ENCODE data around the gene CHMP5.
"Not testable (repeated sequence)": the region's sequence is repeated elsewhere in the genome, so short reads cannot be mapped to it uniquely, and the experiment has no call there.

CHMP5 gene

GRCh38 chr9:33285502-33285901 is 20.7 kb downstream of the CHMP5 start:
- no peak for DNase-seq

- peak; percentile 74 for DNase-seq
Measured at GRCh38 chr9:33287087-33287490, 22.2 kb downstream of the CHMP5 start.

GRCh38 chr9:33288235-33288634 is 23.4 kb downstream of the CHMP5 start:
- no peak for DNase-seq

- no peak for DNase-seq
Measured at GRCh38 chr9:33288828-33289483, 24.1 kb downstream of the CHMP5 start.

- peak; percentile 39 for DNase-seq
Measured at GRCh38 chr9:33289496-33289895, 24.6 kb downstream of the CHMP5 start.

- no peak for DNase-seq
Measured at GRCh38 chr9:33289936-33290246, 25.0 kb downstream of the CHMP5 start.

- DNase-seq, result peak; percentile 99
Measured at GRCh38 chr9:33290247-33291030, 25.6 kb downstream of the CHMP5 start, which contains the start of gene NFX1. TSS of gene NFX1 (plus strand) at chr9:33290516. CDS start at chr9:33290573, 57 bp downstream.

- DNase-seq, result no peak
Measured at GRCh38 chr9:33291031-33291397, 26.2 kb downstream of the CHMP5 start.

GRCh38 chr9:33291901-33292300 is 27.1 kb downstream of the CHMP5 start:
- no peak for DNase-seq

- no peak for DNase-seq
Measured at GRCh38 chr9:33293782-33294181, 28.9 kb downstream of the CHMP5 start.

GRCh38 chr9:33294670-33295432 is 30.0 kb downstream of the CHMP5 start:
- no peak for DNase-seq

- DNase-seq, result no peak
Measured at GRCh38 chr9:33295571-33295970, 30.7 kb downstream of the CHMP5 start.

- DNase-seq, result no peak
Measured at GRCh38 chr9:33297432-33297831, 32.6 kb downstream of the CHMP5 start.

- DNase-seq, result no peak
Measured at GRCh38 chr9:33300546-33300945, 35.7 kb downstream of the CHMP5 start.

- no peak for DNase-seq
Measured at GRCh38 chr9:33304362-33304761, 39.5 kb downstream of the CHMP5 start.

GRCh38 chr9:33306037-33306436 is 41.2 kb downstream of the CHMP5 start:
- no peak for DNase-seq

- no peak for DNase-seq
Measured at GRCh38 chr9:33307067-33307466, 42.2 kb downstream of the CHMP5 start.

- no peak for DNase-seq
Measured at GRCh38 chr9:33309903-33310302, 45.1 kb downstream of the CHMP5 start.

GRCh38 chr9:33310748-33311147 is 45.9 kb downstream of the CHMP5 start:
- DNase-seq, result no peak

- no peak for DNase-seq
Measured at GRCh38 chr9:33311953-33312352, 47.1 kb downstream of the CHMP5 start.

- DNase-seq, result no peak
Measured at GRCh38 chr9:33315371-33315770, 50.5 kb downstream of the CHMP5 start.

GRCh38 chr9:33317136-33317535 is 52.3 kb downstream of the CHMP5 start:
- not testable (repeated sequence) for DNase-seq

GRCh38 chr9:33318225-33318624 is 53.4 kb downstream of the CHMP5 start:
- no peak for DNase-seq

GRCh38 chr9:33318781-33319180 is 53.9 kb downstream of the CHMP5 start:
- no peak for DNase-seq

All from eye (tissue), 1 donor.